DOHH2 (cell line): ENCODE data around the gene LHX2.

Source experiments
- H3F3A ChIP-seq: fragments of 200-600 bp; sonication (generic), shearing (Covaris generic); 2 replicates; pipeline ENCODE4 v1.6.0; 2016; ENCODE audit warnings: antibody characterized with exemption, mild to moderate bottlenecking; ENCODE audit not compliant: control insufficient read depth, insufficient read depth
- H3K27ac ChIP-seq: fragments of 200-600 bp; sonication (generic); 2 replicates; pipeline ENCODE4 v1.5.1; 2014; ENCODE audit warnings: low read depth, mild to moderate bottlenecking, low read length, moderate library complexity
- H3K27me3 ChIP-seq: fragments of 200-600 bp; sonication (generic); 2 replicates; pipeline ENCODE4 v1.6.1; 2014; ENCODE audit warnings: mild to moderate bottlenecking, low read length, mixed read lengths; ENCODE audit not compliant: control insufficient read depth
- H3K36me3 ChIP-seq: fragments of 200-600 bp; sonication (generic); 2 replicates; pipeline ENCODE4 v1.6.1; 2014; ENCODE audit warnings: mild to moderate bottlenecking, low read length, moderate library complexity, mixed read lengths; ENCODE audit not compliant: control insufficient read depth
- H3K4me1 ChIP-seq: fragments of 200-600 bp; sonication (generic); 2 replicates; pipeline ENCODE4 v1.6.1; 2014; ENCODE audit warnings: mild to moderate bottlenecking, low read length, mixed read lengths; ENCODE audit not compliant: control insufficient read depth
- H3K4me2 ChIP-seq: fragments of 200-600 bp; sonication (generic); 2 replicates; pipeline ENCODE4 v1.6.0; 2014; ENCODE audit warnings: mild to moderate bottlenecking, low read length, moderate library complexity
- H3K4me3 ChIP-seq: fragments of 200-600 bp; sonication (generic); 2 replicates; pipeline ENCODE4 v1.5.1; 2014; ENCODE audit warnings: mild to moderate bottlenecking, low read length, mixed read lengths
- H3K79me2 ChIP-seq: fragments of 200-600 bp; sonication (generic); 2 replicates; pipeline ENCODE4 v1.6.1; 2014; ENCODE audit warnings: mild to moderate bottlenecking, low read length, mixed read lengths; ENCODE audit not compliant: control insufficient read depth
- H3K9me2 ChIP-seq: fragments of 200-600 bp; sonication (generic); replicated peaks from 2 replicates; pipeline ENCODE4 v1.6.1; 2014; ENCODE audit warnings: mild to moderate bottlenecking, low read length, mixed read lengths; ENCODE audit not compliant: control insufficient read depth
- H3K9me3 ChIP-seq: fragments of 200-600 bp; sonication (generic); 2 replicates; pipeline ENCODE4 v1.6.1; 2014; ENCODE audit warnings: antibody characterized with exemption, low read length, mixed read lengths; ENCODE audit not compliant: control insufficient read depth, insufficient read depth
- H4K20me1 ChIP-seq: fragments of 200-600 bp; sonication (generic); 2 replicates; pipeline ENCODE4 v1.6.0; 2014; ENCODE audit warnings: low read depth, mild to moderate bottlenecking, antibody characterized with exemption, low read length, moderate library complexity; ENCODE audit not compliant: control insufficient read depth, insufficient read depth
- CTCF ChIP-seq: fragments of 200-600 bp; sonication (generic); IDR thresholded peaks from one replicate; pipeline ENCODE4 v1.5.1; 2014; ENCODE audit warnings: antibody characterized with exemption, mild to moderate bottlenecking, low read depth, low read length; ENCODE audit not compliant: poor library complexity, severe bottlenecking
- EZH2phosphoT487 ChIP-seq: fragments of 200-600 bp; sonication (generic); IDR thresholded peaks from 2 replicates; pipeline ENCODE4 v1.6.1; 2017; ENCODE audit warnings: borderline replicate concordance, mild to moderate bottlenecking, antibody characterized with exemption, low read length, moderate library complexity, mixed read lengths

Gene LHX2

GRCh38 chr9:124054582-124055227 is 43.1 kb downstream of the LHX2 start:
- H3K27me3 ChIP-seq = peaks cover 4% of the 10 kb centered on the region; the same call in 1 of the 2 replicates

GRCh38 chr9:124060844-124061605 is 49.5 kb downstream of the LHX2 start:
- no peak overlapping the region for H3K4me3 ChIP-seq
- no peaks in the 10 kb centered on the region for H3K9me3 ChIP-seq
- H3K4me2 ChIP-seq = no peak overlapping the region
- no peaks in the 10 kb centered on the region for H3K79me2 ChIP-seq
- H3K36me3 ChIP-seq = no peaks in the 10 kb centered on the region
- no peaks in the 10 kb centered on the region; the same call in 1 of the 2 replicates for H3K27me3 ChIP-seq
- H3K4me1 ChIP-seq = no peaks in the 10 kb centered on the region
- no peaks in the 10 kb centered on the region for H3K9me2 ChIP-seq
- TF ChIP-seq EZH2phosphoT487 (no peak), CTCF (no peak)
- H3F3A ChIP-seq = no peaks in the 10 kb centered on the region
- H3K27ac ChIP-seq = no peak overlapping the region
- no peaks in the 10 kb centered on the region for H4K20me1 ChIP-seq

More at GRCh38 chr9:124054582-124055227, 43.1 kb downstream of the LHX2 start:
- Histone ChIP-seq H3K4me1 (no peaks in the 10 kb centered on the region), H3K36me3 (no peaks in the 10 kb centered on the region), H3F3A (no peaks in the 10 kb centered on the region), H3K27ac (no peak overlapping the region), H3K4me3 (no peak overlapping the region), H3K79me2 (no peaks in the 10 kb centered on the region), H3K4me2 (no peak overlapping the region), H3K9me3 (no peaks in the 10 kb centered on the region), H4K20me1 (no peaks in the 10 kb centered on the region), H3K9me2 (no peaks in the 10 kb centered on the region)
- TF ChIP-seq CTCF (no peak), EZH2phosphoT487 (no peak)

- TF ChIP-seq EZH2phosphoT487 (no peak), CTCF (peak; percentile 15)
- H3K9me3 ChIP-seq = no peaks in the 10 kb centered on the region
- H3K79me2 ChIP-seq = no peaks in the 10 kb centered on the region
- H3K27ac ChIP-seq = no peak overlapping the region
- H3K4me2 ChIP-seq = no peak overlapping the region
- H3K4me3 ChIP-seq = no peak overlapping the region
- no peaks in the 10 kb centered on the region for H3K27me3 ChIP-seq
- H4K20me1 ChIP-seq = no peaks in the 10 kb centered on the region
- H3F3A ChIP-seq = no peaks in the 10 kb centered on the region
- no peaks in the 10 kb centered on the region for H3K36me3 ChIP-seq
- no peaks in the 10 kb centered on the region for H3K4me1 ChIP-seq
- no peaks in the 10 kb centered on the region for H3K9me2 ChIP-seq
Observed at GRCh38 chr9:124062172-124062571, 50.6 kb downstream of the LHX2 start.
